ENCODE measurements around the gene GPATCH11. TPM values are rescaled to one million over a fixed set of nuclear protein-coding genes. Genes with fewer than 3 reads are reported as not detected.

GPATCH11 gene
- total RNA-seq, 1 donor: 6.2 TPM

- H3K4me1 ChIP-seq (ENCODE audit: insufficient read depth, low read length): peaks cover 15% of the 10 kb centered on the region
- TF ChIP-seq CTCF (IDR thresholded peaks at IDR 0.05; ENCODE audit: extremely low read depth, low read depth, low read length): no peak
- peaks cover 41% of the 10 kb centered on the region for H3K36me3 ChIP-seq (ENCODE audit: insufficient read depth, low read length)
- no peaks in the 10 kb centered on the region for H3K9me3 ChIP-seq (ENCODE audit: low read depth, low read length)
- no peaks in the 10 kb centered on the region for H4K20me1 ChIP-seq (ENCODE audit: insufficient read depth, low read length)
- H3K79me2 ChIP-seq (ENCODE audit: insufficient read depth, low read length): peaks cover 60% of the 10 kb centered on the region
- DNase-seq (ENCODE audit: insufficient read length, low spot score, missing footprints): no peak
- no peak overlapping the region for H3K4me3 ChIP-seq (ENCODE audit: insufficient read depth, low read length)
- no peak overlapping the region for H3K4me2 ChIP-seq (ENCODE audit: insufficient read depth, low read length)
- H3K27ac ChIP-seq (ENCODE audit: low read depth, low read length): no peak overlapping the region
- no peaks in the 10 kb centered on the region for H3K27me3 ChIP-seq (ENCODE audit: insufficient read depth, low read length)
- H2AFZ ChIP-seq (ENCODE audit: low read length): no peak overlapping the region
These were observed 3.6 kb upstream of the GPATCH11 start for GRCh38 chr2:37080689-37081088.

- H3K27me3 ChIP-seq (ENCODE audit: insufficient read depth, low read length): no peaks in the 10 kb centered on the region
- H3K27ac ChIP-seq (ENCODE audit: low read depth, low read length): peak overlapping the region; percentile 66
- H3K4me1 ChIP-seq (ENCODE audit: insufficient read depth, low read length): peaks cover 19% of the 10 kb centered on the region
- no peak for TF ChIP-seq CTCF (IDR thresholded peaks at IDR 0.05; ENCODE audit: extremely low read depth, low read depth, low read length)
- H3K4me3 ChIP-seq (ENCODE audit: insufficient read depth, low read length): peak overlapping the region; percentile 89
- H3K79me2 ChIP-seq (ENCODE audit: insufficient read depth, low read length): peaks cover 57% of the 10 kb centered on the region
- H3K36me3 ChIP-seq (ENCODE audit: insufficient read depth, low read length): peaks cover 19% of the 10 kb centered on the region
- no peak for DNase-seq (ENCODE audit: insufficient read length, low spot score, missing footprints)
- no peaks in the 10 kb centered on the region for H4K20me1 ChIP-seq (ENCODE audit: insufficient read depth, low read length)
- peak overlapping the region; percentile 99 for H3K4me2 ChIP-seq (ENCODE audit: insufficient read depth, low read length)
- H2AFZ ChIP-seq (ENCODE audit: low read length): peak overlapping the region; percentile 92
- H3K9me3 ChIP-seq (ENCODE audit: low read depth, low read length): no peaks in the 10 kb centered on the region
These were observed 479 bp downstream of the GPATCH11 start for GRCh38 chr2:37084797-37085196.

GRCh38 chr2:37085731-37086147, 1.4 kb downstream of the GPATCH11 start:
- peak; percentile 66 for DNase-seq (ENCODE audit: insufficient read length, low spot score, missing footprints)
- Histone ChIP-seq H3K27ac (ENCODE audit: low read depth, low read length) (peak overlapping the region; percentile 66), H2AFZ (ENCODE audit: low read length) (no peak overlapping the region), H3K4me3 (ENCODE audit: insufficient read depth, low read length) (no peak overlapping the region), H3K79me2 (ENCODE audit: insufficient read depth, low read length) (peaks cover 48% of the 10 kb centered on the region), H4K20me1 (ENCODE audit: insufficient read depth, low read length) (no peaks in the 10 kb centered on the region), H3K36me3 (ENCODE audit: insufficient read depth, low read length) (peaks cover 24% of the 10 kb centered on the region), H3K4me2 (ENCODE audit: insufficient read depth, low read length) (peak overlapping the region; percentile 99), H3K27me3 (ENCODE audit: insufficient read depth, low read length) (no peaks in the 10 kb centered on the region), H3K9me3 (ENCODE audit: low read depth, low read length) (no peaks in the 10 kb centered on the region), H3K4me1 (ENCODE audit: insufficient read depth, low read length) (peaks cover 19% of the 10 kb centered on the region)
- no peak for TF ChIP-seq CTCF (IDR thresholded peaks at IDR 0.05; ENCODE audit: extremely low read depth, low read depth, low read length)

GRCh38 chr2:37090019-37090477, 5.7 kb downstream of the GPATCH11 start:
- DNase-seq (ENCODE audit: insufficient read length, low spot score, missing footprints): no peak

More at GRCh38 chr2:37090019-37090477, 5.7 kb downstream of the GPATCH11 start:
- no peak overlapping the region for H2AFZ ChIP-seq (ENCODE audit: low read length)
- no peak overlapping the region for H3K27ac ChIP-seq (ENCODE audit: low read depth, low read length)
- H3K27me3 ChIP-seq (ENCODE audit: insufficient read depth, low read length): no peaks in the 10 kb centered on the region
- H3K36me3 ChIP-seq (ENCODE audit: insufficient read depth, low read length): peaks cover 32% of the 10 kb centered on the region
- H3K4me3 ChIP-seq (ENCODE audit: insufficient read depth, low read length): no peak overlapping the region
- H3K79me2 ChIP-seq (ENCODE audit: insufficient read depth, low read length): peaks cover 11% of the 10 kb centered on the region
- no peak for TF ChIP-seq CTCF (IDR thresholded peaks at IDR 0.05; ENCODE audit: extremely low read depth, low read depth, low read length)
- H3K4me1 ChIP-seq (ENCODE audit: insufficient read depth, low read length): peaks cover 10% of the 10 kb centered on the region
- H3K9me3 ChIP-seq (ENCODE audit: low read depth, low read length): no peaks in the 10 kb centered on the region
- no peaks in the 10 kb centered on the region for H4K20me1 ChIP-seq (ENCODE audit: insufficient read depth, low read length)
- no peak overlapping the region for H3K4me2 ChIP-seq (ENCODE audit: insufficient read depth, low read length)

All from osteoblast (primary cell).